ENCODE measurements around the gene COL25A1. TPM values are rescaled to one million over a fixed set of nuclear protein-coding genes. Genes with fewer than 3 reads are reported as not detected.

Gene COL25A1
- total and polyA plus RNA-seq, 4 donors, result 0.61 to 4.4 (median 2.1) TPM

GRCh38 chr4:108852691-108853090, 449.8 kb downstream of the COL25A1 start:
- H3K9ac ChIP-seq (ENCODE audit: low read depth in 1 of 2, low read length in 2 of 2), result no peak overlapping the region
- H3K36me3 ChIP-seq (ENCODE audit: control insufficient read depth in 4 of 4, insufficient read depth in 3 of 4, low read depth in 1 of 4, low read length in 3 of 4), result no peaks in the 10 kb centered on the region
- no peaks in the 10 kb centered on the region for H3K9me3 ChIP-seq (ENCODE audit: control insufficient read depth in 4 of 4, low read length in 3 of 4)
- TF ChIP-seq FOXA1 (IDR thresholded peaks at IDR 0.05) (no peak), MAX (IDR thresholded peaks at IDR 0.05) (no peak), ATF3 (IDR thresholded peaks at IDR 0.05) (no peak), HNF4G (IDR thresholded peaks at IDR 0.05) (no peak)
- WGBS, result 79% methylated on average over 1 of the region's 1 CpG
- peaks cover 0 to 2% (median 0%) of the 10 kb centered on the region in 4 donors for H3K27me3 ChIP-seq (ENCODE audit: control insufficient read depth in 4 of 4, insufficient read depth in 4 of 4, low read length in 3 of 4)
- no peaks in the 10 kb centered on the region for H3K4me1 ChIP-seq (ENCODE audit: control insufficient read depth in 4 of 4, insufficient read depth in 4 of 4, low read length in 3 of 4)
- no peak overlapping the region for H3K27ac ChIP-seq (ENCODE audit: low read depth in 1 of 2, low read length in 2 of 2)
- no peak for DNase-seq (ENCODE audit: low spot score)
- no peak overlapping the region for H3K4me3 ChIP-seq (ENCODE audit: low read depth in 1 of 3, low read length in 3 of 3)

GRCh38 chr4:108851366-108851765, 451.1 kb downstream of the COL25A1 start:
- TF ChIP-seq YY1 (IDR thresholded peaks at IDR 0.05), result no peak
- TF ChIP-seq NR2F2 (IDR thresholded peaks at IDR 0.05), result no peak
- TF ChIP-seq CTCF (IDR thresholded peaks at IDR 0.05; ENCODE audit: low read depth, low read length, missing input control), result no peak
- no peak for TF ChIP-seq JUND (IDR thresholded peaks at IDR 0.05)
- TF ChIP-seq FOXA2 (IDR thresholded peaks at IDR 0.05), result no peak
- Histone ChIP-seq H3K27me3 (ENCODE audit: control insufficient read depth in 4 of 4, insufficient read depth in 4 of 4, low read length in 3 of 4) (peaks cover 0 to 2% (median 0%) of the 10 kb centered on the region in 4 donors), H3K27ac (ENCODE audit: low read depth in 1 of 2, low read length in 2 of 2) (no peak overlapping the region), H3K4me3 (ENCODE audit: low read depth in 1 of 3, low read length in 3 of 3) (no peak overlapping the region), H3K9me3 (ENCODE audit: control insufficient read depth in 4 of 4, low read length in 3 of 4) (no peaks in the 10 kb centered on the region), H3K4me1 (ENCODE audit: control insufficient read depth in 4 of 4, insufficient read depth in 4 of 4, low read length in 3 of 4) (no peaks in the 10 kb centered on the region), H3K36me3 (ENCODE audit: control insufficient read depth in 4 of 4, insufficient read depth in 3 of 4, low read depth in 1 of 4, low read length in 3 of 4) (no peaks in the 10 kb centered on the region), H3K9ac (ENCODE audit: low read depth in 1 of 2, low read length in 2 of 2) (no peak overlapping the region)
- WGBS, result 84% methylated on average over 2 of the region's 2 CpGs
- no peak for DNase-seq (ENCODE audit: low spot score)

GRCh38 chr4:108850219-108850649, 452.2 kb downstream of the COL25A1 start:
- no peak overlapping the region for H3K9ac ChIP-seq (ENCODE audit: low read depth in 1 of 2, low read length in 2 of 2)
- H3K4me1 ChIP-seq (ENCODE audit: control insufficient read depth in 4 of 4, insufficient read depth in 4 of 4, low read length in 3 of 4), result no peaks in the 10 kb centered on the region
- H3K4me3 ChIP-seq (ENCODE audit: low read depth in 1 of 3, low read length in 3 of 3), result no peak overlapping the region
- 92% methylated on average over 1 of the region's 1 CpG for WGBS
- no peaks in the 10 kb centered on the region for H3K27me3 ChIP-seq (ENCODE audit: control insufficient read depth in 4 of 4, insufficient read depth in 4 of 4, low read length in 3 of 4)
- no peak overlapping the region for H3K27ac ChIP-seq (ENCODE audit: low read depth in 1 of 2, low read length in 2 of 2)
- no peaks in the 10 kb centered on the region for H3K36me3 ChIP-seq (ENCODE audit: control insufficient read depth in 4 of 4, insufficient read depth in 3 of 4, low read depth in 1 of 4, low read length in 3 of 4)
- DNase-seq (ENCODE audit: low spot score), result no peak
- no peaks in the 10 kb centered on the region for H3K9me3 ChIP-seq (ENCODE audit: control insufficient read depth in 4 of 4, low read length in 3 of 4)
- no peak for TF ChIP-seq FOXA1 (IDR thresholded peaks at IDR 0.05)
- TF ChIP-seq JUND (IDR thresholded peaks at IDR 0.05), result no peak
- TF ChIP-seq HNF4G (IDR thresholded peaks at IDR 0.05), result no peak
- no peak for TF ChIP-seq HNF4A (conservative IDR thresholded peaks at IDR 0.05)
- TF ChIP-seq SP1 (IDR thresholded peaks at IDR 0.05), result no peak
- TF ChIP-seq MAX (IDR thresholded peaks at IDR 0.05), result no peak
- no peak for TF ChIP-seq YY1 (IDR thresholded peaks at IDR 0.05)
- no peak for TF ChIP-seq ATF3 (IDR thresholded peaks at IDR 0.05)
- no peak for TF ChIP-seq REST (IDR thresholded peaks at IDR 0.05)
- TF ChIP-seq TAF1 (conservative IDR thresholded peaks at IDR 0.05), result no peak
- TF ChIP-seq NR2F2 (IDR thresholded peaks at IDR 0.05), result no peak
- no peak for TF ChIP-seq CTCF (IDR thresholded peaks at IDR 0.05; ENCODE audit: low read depth, low read length, missing input control)
- no peak for TF ChIP-seq EGR1 (IDR thresholded peaks at IDR 0.05; ENCODE audit: low read depth in 2 of 2)
- TF ChIP-seq RXRA (IDR thresholded peaks at IDR 0.05), result no peak
- no peak for TF ChIP-seq GABPA (IDR thresholded peaks at IDR 0.05 in 1 of 2, conservative IDR thresholded peaks at IDR 0.05 in 1 of 2)
- no peak for TF ChIP-seq ZBTB33 (IDR thresholded peaks at IDR 0.05)
- TF ChIP-seq FOXA2 (IDR thresholded peaks at IDR 0.05), result no peak
